GM23338 (cell line): ENCODE results near the gene PSMA7.

Experiments
- EZH2 ChIP-seq: fragments of 200-600 bp; sonication (generic); IDR thresholded peaks from one replicate; pipeline ENCODE4 v1.8.0; 2017; ENCODE audit warnings: antibody characterized with exemption, mild to moderate bottlenecking, low read depth; ENCODE audit not compliant: unreplicated experiment
- EZH2phosphoT487 ChIP-seq: fragments of 200-600 bp; sonication (generic); IDR thresholded peaks from one replicate; pipeline ENCODE4 v1.8.1; 2018; ENCODE audit warnings: antibody characterized with exemption; ENCODE audit not compliant: unreplicated experiment
- JUNB ChIP-seq: IDR thresholded peaks from one replicate; pipeline ENCODE4 v1.6.1; 2016; ENCODE audit warnings: antibody characterized with exemption; ENCODE audit not compliant: unreplicated experiment
- POLR2AphosphoS5 ChIP-seq: IDR thresholded peaks from 2 replicates; pipeline ENCODE4 v1.6.1; 2016; ENCODE audit warnings: antibody characterized with exemption, low read depth
- REST ChIP-seq: IDR thresholded peaks from one replicate; pipeline ENCODE4 v1.6.1; 2018; ENCODE audit warnings: antibody characterized with exemption; ENCODE audit not compliant: unreplicated experiment
- TF ChIP-seq, protein P1 (sequence below), 2 experiments: fragments of 200-600 bp in 1 of 2; sonication (generic) in 1 of 2; conservative IDR thresholded peaks; 2 replicates each; pipeline versions ENCODE4 v1.5.1 to v1.6.1; 2016 to 2017; ENCODE audit warnings: antibody characterized with exemption in 2 of 2, low read depth in 2 of 2, mild to moderate bottlenecking in 2 of 2, moderate library complexity in 1 of 2
- TF ChIP-seq, protein P2 (sequence below): fragments of 250-450 bp; sonication (Bioruptor Pico); IDR thresholded peaks from 2 replicates; pipeline ENCODE4 v1.5.0; 2020; ENCODE audit warnings: mild to moderate bottlenecking, moderate library complexity

- TF ChIP-seq, protein P1, sequence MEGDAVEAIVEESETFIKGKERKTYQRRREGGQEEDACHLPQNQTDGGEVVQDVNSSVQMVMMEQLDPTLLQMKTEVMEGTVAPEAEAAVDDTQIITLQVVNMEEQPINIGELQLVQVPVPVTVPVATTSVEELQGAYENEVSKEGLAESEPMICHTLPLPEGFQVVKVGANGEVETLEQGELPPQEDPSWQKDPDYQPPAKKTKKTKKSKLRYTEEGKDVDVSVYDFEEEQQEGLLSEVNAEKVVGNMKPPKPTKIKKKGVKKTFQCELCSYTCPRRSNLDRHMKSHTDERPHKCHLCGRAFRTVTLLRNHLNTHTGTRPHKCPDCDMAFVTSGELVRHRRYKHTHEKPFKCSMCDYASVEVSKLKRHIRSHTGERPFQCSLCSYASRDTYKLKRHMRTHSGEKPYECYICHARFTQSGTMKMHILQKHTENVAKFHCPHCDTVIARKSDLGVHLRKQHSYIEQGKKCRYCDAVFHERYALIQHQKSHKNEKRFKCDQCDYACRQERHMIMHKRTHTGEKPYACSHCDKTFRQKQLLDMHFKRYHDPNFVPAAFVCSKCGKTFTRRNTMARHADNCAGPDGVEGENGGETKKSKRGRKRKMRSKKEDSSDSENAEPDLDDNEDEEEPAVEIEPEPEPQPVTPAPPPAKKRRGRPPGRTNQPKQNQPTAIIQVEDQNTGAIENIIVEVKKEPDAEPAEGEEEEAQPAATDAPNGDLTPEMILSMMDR (conservative IDR thresholded peaks at IDR 0.05; ENCODE audit: low read depth in 2 of 2) = no peak
- TF ChIP-seq POLR2AphosphoS5 (no peak), EZH2 (no peak), JUNB (no peak), REST (no peak), EZH2phosphoT487 (no peak)
- TF ChIP-seq, protein P2, sequence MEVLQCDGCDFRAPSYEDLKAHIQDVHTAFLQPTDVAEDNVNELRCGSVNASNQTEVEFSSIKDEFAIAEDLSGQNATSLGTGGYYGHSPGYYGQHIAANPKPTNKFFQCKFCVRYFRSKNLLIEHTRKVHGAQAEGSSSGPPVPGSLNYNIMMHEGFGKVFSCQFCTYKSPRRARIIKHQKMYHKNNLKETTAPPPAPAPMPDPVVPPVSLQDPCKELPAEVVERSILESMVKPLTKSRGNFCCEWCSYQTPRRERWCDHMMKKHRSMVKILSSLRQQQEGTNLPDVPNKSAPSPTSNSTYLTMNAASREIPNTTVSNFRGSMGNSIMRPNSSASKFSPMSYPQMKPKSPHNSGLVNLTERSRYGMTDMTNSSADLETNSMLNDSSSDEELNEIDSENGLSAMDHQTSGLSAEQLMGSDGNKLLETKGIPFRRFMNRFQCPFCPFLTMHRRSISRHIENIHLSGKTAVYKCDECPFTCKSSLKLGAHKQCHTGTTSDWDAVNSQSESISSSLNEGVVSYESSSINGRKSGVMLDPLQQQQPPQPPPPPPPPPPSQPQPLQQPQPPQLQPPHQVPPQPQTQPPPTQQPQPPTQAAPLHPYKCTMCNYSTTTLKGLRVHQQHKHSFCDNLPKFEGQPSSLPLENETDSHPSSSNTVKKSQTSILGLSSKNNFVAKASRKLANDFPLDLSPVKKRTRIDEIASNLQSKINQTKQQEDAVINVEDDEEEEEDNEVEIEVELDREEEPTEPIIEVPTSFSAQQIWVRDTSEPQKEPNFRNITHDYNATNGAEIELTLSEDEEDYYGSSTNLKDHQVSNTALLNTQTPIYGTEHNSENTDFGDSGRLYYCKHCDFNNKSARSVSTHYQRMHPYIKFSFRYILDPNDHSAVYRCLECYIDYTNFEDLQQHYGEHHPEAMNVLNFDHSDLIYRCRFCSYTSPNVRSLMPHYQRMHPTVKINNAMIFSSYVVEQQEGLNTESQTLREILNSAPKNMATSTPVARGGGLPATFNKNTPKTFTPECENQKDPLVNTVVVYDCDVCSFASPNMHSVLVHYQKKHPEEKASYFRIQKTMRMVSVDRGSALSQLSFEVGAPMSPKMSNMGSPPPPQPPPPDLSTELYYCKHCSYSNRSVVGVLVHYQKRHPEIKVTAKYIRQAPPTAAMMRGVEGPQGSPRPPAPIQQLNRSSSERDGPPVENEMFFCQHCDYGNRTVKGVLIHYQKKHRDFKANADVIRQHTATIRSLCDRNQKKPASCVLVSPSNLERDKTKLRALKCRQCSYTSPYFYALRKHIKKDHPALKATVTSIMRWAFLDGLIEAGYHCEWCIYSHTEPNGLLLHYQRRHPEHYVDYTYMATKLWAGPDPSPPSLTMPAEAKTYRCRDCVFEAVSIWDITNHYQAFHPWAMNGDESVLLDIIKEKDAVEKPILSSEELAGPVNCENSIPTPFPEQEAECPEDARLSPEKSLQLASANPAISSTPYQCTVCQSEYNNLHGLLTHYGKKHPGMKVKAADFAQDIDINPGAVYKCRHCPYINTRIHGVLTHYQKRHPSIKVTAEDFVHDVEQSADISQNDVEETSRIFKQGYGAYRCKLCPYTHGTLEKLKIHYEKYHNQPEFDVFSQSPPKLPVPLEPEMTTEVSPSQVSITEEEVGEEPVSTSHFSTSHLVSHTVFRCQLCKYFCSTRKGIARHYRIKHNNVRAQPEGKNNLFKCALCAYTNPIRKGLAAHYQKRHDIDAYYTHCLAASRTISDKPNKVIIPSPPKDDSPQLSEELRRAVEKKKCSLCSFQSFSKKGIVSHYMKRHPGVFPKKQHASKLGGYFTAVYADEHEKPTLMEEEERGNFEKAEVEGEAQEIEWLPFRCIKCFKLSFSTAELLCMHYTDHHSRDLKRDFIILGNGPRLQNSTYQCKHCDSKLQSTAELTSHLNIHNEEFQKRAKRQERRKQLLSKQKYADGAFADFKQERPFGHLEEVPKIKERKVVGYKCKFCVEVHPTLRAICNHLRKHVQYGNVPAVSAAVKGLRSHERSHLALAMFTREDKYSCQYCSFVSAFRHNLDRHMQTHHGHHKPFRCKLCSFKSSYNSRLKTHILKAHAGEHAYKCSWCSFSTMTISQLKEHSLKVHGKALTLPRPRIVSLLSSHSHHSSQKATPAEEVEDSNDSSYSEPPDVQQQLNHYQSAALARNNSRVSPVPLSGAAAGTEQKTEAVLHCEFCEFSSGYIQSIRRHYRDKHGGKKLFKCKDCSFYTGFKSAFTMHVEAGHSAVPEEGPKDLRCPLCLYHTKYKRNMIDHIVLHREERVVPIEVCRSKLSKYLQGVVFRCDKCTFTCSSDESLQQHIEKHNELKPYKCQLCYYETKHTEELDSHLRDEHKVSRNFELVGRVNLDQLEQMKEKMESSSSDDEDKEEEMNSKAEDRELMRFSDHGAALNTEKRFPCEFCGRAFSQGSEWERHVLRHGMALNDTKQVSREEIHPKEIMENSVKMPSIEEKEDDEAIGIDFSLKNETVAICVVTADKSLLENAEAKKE (CRISPR knock-in tag) = no peak
These were observed 38.6 kb upstream of the PSMA7 start for GRCh38 chr20:62181808-62182207.
